IMR-90 (cell line): ENCODE measurements around the gene PSMD14. TPM values are rescaled to one million over a fixed set of nuclear protein-coding genes. Genes with fewer than 3 reads are reported as not detected.

Experiments
- ATAC-seq: fragments of 200-7000 bp; cut with Tn5 transposase; 2 replicates; pipeline ENCODE4 v1.9.1; 2020; ENCODE audit warnings: low read depth, mild to moderate bottlenecking, moderate library complexity
- BruUV-seq: library from RNA; stranded (reverse); fragments of 400-500 nt; replicated peaks from 2 replicates; lab custom pipeline; 2021; lab: Mats Ljungman, UMichigan
- CTCF ChIA-PET: fragments of 300-600 bp; formaldehyde crosslinking; extraction: SDS; loops from one replicate; lab custom pipeline; 2021; ENCODE audit warnings: antibody characterized with exemption; lab: Yijun Ruan, JAX
- POLR2A ChIA-PET: fragments of 300-600 bp; sonication (Branson Sonifier 250); formaldehyde crosslinking; loops from one replicate; lab custom pipeline; 2022; ENCODE audit warnings: antibody characterized with exemption; ENCODE audit not compliant: unreplicated experiment; lab: Charles Lee
- DNase-seq: peaks from one replicate; pipeline ENCODE4 v3.0.0; 2013
- H2AFZ ChIP-seq: replicated peaks from 2 replicates; pipeline ENCODE3; 2013; ENCODE audit warnings: low read length, mild to moderate bottlenecking; ENCODE audit not compliant: poor library complexity
- H2AK5ac ChIP-seq: 2 replicates; pipeline ENCODE4 v1.6.1; 2013; ENCODE audit warnings: low read depth, low read length, inconsistent platforms
- H2AK9ac ChIP-seq: replicated peaks from 2 replicates; pipeline ENCODE3; 2013; ENCODE audit warnings: mild to moderate bottlenecking, low read depth, low read length, moderate library complexity; ENCODE audit not compliant: poor library complexity
- H2BK120ac ChIP-seq: 2 replicates; pipeline ENCODE4 v1.6.1; 2013; ENCODE audit warnings: low read depth, low read length, inconsistent platforms
- H2BK15ac ChIP-seq: 3 replicates; pipeline ENCODE4 v1.6.1; 2013; ENCODE audit warnings: low read depth, low read length, inconsistent platforms
- H2BK20ac ChIP-seq: 2 replicates; pipeline ENCODE4 v1.6.1; 2013; ENCODE audit warnings: low read depth, mild to moderate bottlenecking, inconsistent platforms, low read length, moderate library complexity
- H2BK5ac ChIP-seq: 2 replicates; pipeline ENCODE4 v1.6.1; 2013; ENCODE audit warnings: mild to moderate bottlenecking, low read depth, low read length, inconsistent platforms; ENCODE audit not compliant: poor library complexity, severe bottlenecking
- H3K14ac ChIP-seq: replicated peaks from 2 replicates; pipeline ENCODE4 v1.6.1; 2013; ENCODE audit warnings: low read depth, low read length, inconsistent platforms
- H3K18ac ChIP-seq: 2 replicates; pipeline ENCODE4 v1.6.1; 2013; ENCODE audit warnings: low read depth, low read length, control low read depth
- H3K23ac ChIP-seq: 2 replicates; pipeline ENCODE4 v1.6.1; 2013; ENCODE audit warnings: low read depth, low read length, inconsistent platforms
- H3K27ac ChIP-seq: 2 replicates; pipeline ENCODE4 v1.5.1; 2013; ENCODE audit warnings: mild to moderate bottlenecking, control low read depth, low read length; ENCODE audit not compliant: insufficient read depth
- H3K27me3 ChIP-seq: 2 replicates; pipeline ENCODE4 v1.6.1; 2013; ENCODE audit warnings: low read length; ENCODE audit not compliant: control insufficient read depth, insufficient read depth
- H3K36me3 ChIP-seq: 2 replicates; pipeline ENCODE4 v1.6.1; 2013; ENCODE audit warnings: low read length, mixed read lengths; ENCODE audit not compliant: control insufficient read depth, insufficient read depth
- H3K4ac ChIP-seq: 2 replicates; pipeline ENCODE4 v1.6.1; 2013; ENCODE audit warnings: low read depth, low read length, inconsistent platforms
- H3K4me1 ChIP-seq: 2 replicates; pipeline ENCODE4 v1.6.1; 2013; ENCODE audit warnings: low read length, mixed read lengths; ENCODE audit not compliant: control insufficient read depth, insufficient read depth
- H3K4me2 ChIP-seq: 2 replicates; pipeline ENCODE4 v1.6.1; 2013; ENCODE audit warnings: low read depth, mild to moderate bottlenecking, control low read depth, low read length, moderate library complexity
- H3K4me3 ChIP-seq: 2 replicates; pipeline ENCODE4 v1.5.1; 2013; ENCODE audit warnings: low read depth, mild to moderate bottlenecking, control low read depth, low read length, moderate library complexity; ENCODE audit not compliant: insufficient read depth
- H3K56ac ChIP-seq: 2 replicates; pipeline ENCODE4 v1.6.1; 2013; ENCODE audit warnings: low read length, inconsistent platforms; ENCODE audit not compliant: insufficient read depth; ENCODE audit errors: extremely low read depth
- H3K79me1 ChIP-seq, 2 experiments: 2 replicates each; pipeline ENCODE4 v1.6.1; 2013; ENCODE audit warnings: low read length in 2 of 2, inconsistent platforms in 1 of 2, low read depth in 1 of 2
- H3K9ac ChIP-seq: 2 replicates; pipeline ENCODE4 v1.6.1; 2013; ENCODE audit warnings: low read depth, low read length, control low read depth
- H3K9me1 ChIP-seq: 2 replicates; pipeline ENCODE4 v1.6.1; 2013; ENCODE audit warnings: low read length, inconsistent platforms; ENCODE audit not compliant: insufficient read depth
- H3K9me3 ChIP-seq: 2 replicates; pipeline ENCODE4 v1.6.1; 2013; ENCODE audit warnings: low read length; ENCODE audit not compliant: control insufficient read depth, insufficient read depth
- H4K20me1 ChIP-seq: 2 replicates; pipeline ENCODE4 v1.6.1; 2013; ENCODE audit warnings: low read length, inconsistent platforms; ENCODE audit not compliant: insufficient read depth
- H4K5ac ChIP-seq: 2 replicates; pipeline ENCODE4 v1.6.1; 2013; ENCODE audit warnings: mild to moderate bottlenecking, low read depth, low read length, control low read depth
- H4K8ac ChIP-seq, 2 experiments: 2 replicates each; pipeline ENCODE4 v1.6.1; 2013; ENCODE audit warnings: low read depth in 2 of 2, low read length in 2 of 2, control low read depth in 1 of 2, inconsistent platforms in 1 of 2
- H4K91ac ChIP-seq: 2 replicates; pipeline ENCODE4 v1.6.1; 2013; ENCODE audit warnings: low read depth, low read length, inconsistent platforms; ENCODE audit not compliant: insufficient read depth
- CEBPB ChIP-seq: IDR thresholded peaks from 2 replicates; pipeline ENCODE4 v1.6.1; 2012; ENCODE audit warnings: low read depth, low read length, improper control_type of control experiment
- MAFK ChIP-seq: IDR thresholded peaks from 2 replicates; pipeline ENCODE4 v1.6.1; 2012; ENCODE audit warnings: low read depth, low read length, improper control_type of control experiment
- dilution Hi-C: fragments of 300-500 bp; cut with HindIII; formaldehyde crosslinking; loops from one replicate; pipeline ENCODE4 v1.14.3; 2018; ENCODE audit warnings: low sequenced_read_pairs; ENCODE audit not compliant: unreplicated experiment
- in situ Hi-C: fragments of 300-500 bp; cut with MboI; formaldehyde crosslinking; loops from 3 replicates; pipeline ENCODE4 v1.14.3; 2019; ENCODE audit warnings: low sequenced_read_pairs, inconsistent platforms, mixed read lengths
- intact Hi-C: fragments of 100-400 bp; cut with micrococcal nuclease; formaldehyde crosslinking; loops from 2 replicates; pipeline ENCODE4 v1.10.0; 2022
- polyA plus RNA-seq, 3 experiments: library from polyadenylated mRNA; depleted of rRNA; stranded (reverse); fragments of >200 nt; gene quantifications; 2 replicates each; pipeline ENCODE4 v1.2.3, GENCODE V29; 2012; ENCODE audit warnings: low replicate concordance in 1 of 3
- total RNA-seq: library from RNA; depleted of rRNA; stranded (reverse); fragments of >200 nt; gene quantifications from 2 replicates; pipeline ENCODE4 v1.2.3, GENCODE V29; 2012

Gene PSMD14
- total and polyA plus RNA-seq, 2 of the 4 experiments (the other 2 are of a cell fraction): 59.3 to 110 TPM

DNA sequence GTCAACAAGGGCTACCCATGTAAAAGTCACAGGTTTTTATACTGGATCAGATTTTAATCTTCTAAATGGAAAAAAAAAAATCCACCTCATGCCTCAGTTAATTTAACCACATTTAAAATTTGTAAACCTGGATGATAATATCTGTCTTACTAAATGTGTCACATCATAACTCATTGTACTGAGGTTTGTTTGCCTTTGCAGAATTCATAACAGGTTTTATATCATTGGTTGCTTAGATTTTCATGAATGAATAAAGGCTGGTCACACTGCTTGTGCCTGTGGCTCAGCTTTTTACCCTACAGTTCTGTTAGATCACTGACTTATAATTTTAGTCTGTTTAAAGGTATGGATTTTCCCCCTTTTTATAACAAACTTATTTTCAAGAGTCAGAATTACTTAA lies 48.9 kb downstream of the PSMD14 start:
- Histone ChIP-seq H2BK15ac (no peak overlapping the region), H3K56ac (no peak overlapping the region), H3K36me3 (no peaks in the 10 kb centered on the region), H2BK5ac (no peak overlapping the region), H3K4me1 (peaks cover 6% of the 10 kb centered on the region), H4K91ac (no peak overlapping the region), H4K5ac (no peak overlapping the region), H3K14ac (no peak overlapping the region), H3K27ac (no peak overlapping the region), H2BK20ac (no peak overlapping the region), H3K9ac (no peak overlapping the region), H3K4ac (no peak overlapping the region), H3K9me1 (peaks cover 10% of the 10 kb centered on the region; the same call in 1 of the 2 replicates), H2AK5ac (no peak overlapping the region), H3K23ac (no peak overlapping the region), H4K8ac (no peak overlapping the region), H3K79me1 (peaks cover 21 to 48% of the 10 kb centered on the region in 2 experiments), H3K18ac (no peak overlapping the region), H2BK120ac (no peak overlapping the region), H3K4me3 (no peak overlapping the region), H2AK9ac (no peak overlapping the region), H3K9me3 (peaks cover 4% of the 10 kb centered on the region), H2AFZ (no peak overlapping the region), H3K27me3 (no peaks in the 10 kb centered on the region), H3K4me2 (no peak overlapping the region), H4K20me1 (peaks cover 7% of the 10 kb centered on the region; the same call in 1 of the 2 replicates)
- no peak for TF ChIP-seq CEBPB
- no peak for TF ChIP-seq MAFK
- no peak for DNase-seq
- dilution Hi-C loops: no loop called here
- ChIA-PET POLR2A (no interaction called here), CTCF (interaction anchor here (0.7 kb wide), 1 partner anchor 70 kb away, joined by 3 read pairs; no protein-coding TSS in a partner anchor)
- no peak for ATAC-seq
- intact Hi-C loops: no loop called here
- no TSS peak for BruUV-seq
- in situ Hi-C loops: no loop called here
